WERI-Rb-1 (cell line): ENCODE results near the gene PCNX1.

Experiments
- DNase-seq: peaks from one replicate; pipeline ENCODE4 v3.0.0-alpha.2; 2020
- H3K27ac ChIP-seq: fragments of 250-450 bp; sonication (Bioruptor Pico); 2 replicates; pipeline ENCODE4 v1.5.1; 2020; ENCODE audit warnings: mild to moderate bottlenecking, moderate library complexity
- H3K27me3 ChIP-seq: fragments of 250-450 bp; sonication (Bioruptor Pico); 2 replicates; pipeline ENCODE4 v1.5.1; 2021; ENCODE audit warnings: mild to moderate bottlenecking, low read depth, moderate library complexity; ENCODE audit not compliant: insufficient read depth, severe bottlenecking
- H3K36me3 ChIP-seq: fragments of 250-450 bp; sonication (Bioruptor Pico); 2 replicates; pipeline ENCODE4 v1.5.1; 2020; ENCODE audit warnings: mild to moderate bottlenecking, moderate library complexity
- H3K4me3 ChIP-seq: 2 replicates; pipeline ENCODE4 v1.5.1; 2011; ENCODE audit warnings: low read depth, mild to moderate bottlenecking, control low read depth, low read length
- H3K9me3 ChIP-seq: fragments of 250-450 bp; sonication (Bioruptor Pico); 2 replicates; pipeline ENCODE4 v1.5.1; 2021; ENCODE audit warnings: mild to moderate bottlenecking, moderate library complexity; ENCODE audit not compliant: severe bottlenecking
- TF ChIP-seq, protein P1 (sequence below): IDR thresholded peaks from 2 replicates; pipeline ENCODE4 v1.5.1; 2011; ENCODE audit warnings: low read depth, mild to moderate bottlenecking, control low read depth, inconsistent platforms, low read length

Gene PCNX1

DNA sequence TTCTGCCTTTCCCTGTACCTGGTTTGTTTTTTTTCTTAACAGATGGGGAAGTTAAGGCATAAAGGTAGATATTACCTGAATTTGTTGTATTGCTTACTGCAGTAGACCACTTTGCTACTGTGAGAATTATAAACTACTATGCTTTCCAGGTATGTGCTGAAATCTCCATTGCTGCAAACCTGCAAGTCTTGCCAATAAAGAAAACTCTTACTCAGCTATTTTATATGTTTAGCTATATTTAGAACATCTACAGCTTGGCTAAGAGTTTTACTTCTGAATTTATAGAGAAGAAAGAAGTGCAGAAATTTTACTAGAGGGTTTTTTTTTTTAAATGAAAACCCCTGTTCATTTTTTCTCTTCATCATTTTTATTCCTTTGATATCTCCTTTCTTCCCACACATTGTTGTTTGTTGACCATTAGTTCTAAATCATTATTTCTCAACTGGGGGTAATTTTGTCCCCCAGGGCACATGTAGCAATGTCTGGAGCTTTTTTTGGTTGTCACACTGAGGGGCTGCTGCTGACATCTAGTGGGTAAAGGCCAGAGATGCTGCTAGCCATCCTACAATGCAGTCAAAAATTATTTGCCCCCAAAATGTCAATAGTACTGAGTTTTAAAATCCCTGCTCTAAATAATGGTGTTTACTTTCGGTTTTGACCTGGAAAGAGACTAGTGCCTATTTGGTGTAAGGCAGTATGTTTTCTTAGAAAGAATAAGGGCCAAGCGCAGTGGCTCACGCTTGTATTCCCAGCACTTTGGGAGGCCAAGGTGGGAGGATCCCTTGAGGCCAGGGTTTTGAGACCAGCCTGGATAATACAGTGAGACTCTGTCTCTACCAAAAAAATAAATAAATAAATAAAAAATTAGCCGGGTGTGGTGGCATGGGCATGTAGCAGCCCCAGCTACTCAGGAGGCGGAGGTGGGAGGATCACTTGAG lies 48.6 kb downstream of the PCNX1 start:
- H3K27me3 ChIP-seq = no peaks in the 10 kb centered on the region
- H3K27ac ChIP-seq = no peak overlapping the region
- peaks cover 5% of the 10 kb centered on the region for H3K36me3 ChIP-seq
- no peaks in the 10 kb centered on the region for H3K9me3 ChIP-seq
- TF ChIP-seq, protein P1, sequence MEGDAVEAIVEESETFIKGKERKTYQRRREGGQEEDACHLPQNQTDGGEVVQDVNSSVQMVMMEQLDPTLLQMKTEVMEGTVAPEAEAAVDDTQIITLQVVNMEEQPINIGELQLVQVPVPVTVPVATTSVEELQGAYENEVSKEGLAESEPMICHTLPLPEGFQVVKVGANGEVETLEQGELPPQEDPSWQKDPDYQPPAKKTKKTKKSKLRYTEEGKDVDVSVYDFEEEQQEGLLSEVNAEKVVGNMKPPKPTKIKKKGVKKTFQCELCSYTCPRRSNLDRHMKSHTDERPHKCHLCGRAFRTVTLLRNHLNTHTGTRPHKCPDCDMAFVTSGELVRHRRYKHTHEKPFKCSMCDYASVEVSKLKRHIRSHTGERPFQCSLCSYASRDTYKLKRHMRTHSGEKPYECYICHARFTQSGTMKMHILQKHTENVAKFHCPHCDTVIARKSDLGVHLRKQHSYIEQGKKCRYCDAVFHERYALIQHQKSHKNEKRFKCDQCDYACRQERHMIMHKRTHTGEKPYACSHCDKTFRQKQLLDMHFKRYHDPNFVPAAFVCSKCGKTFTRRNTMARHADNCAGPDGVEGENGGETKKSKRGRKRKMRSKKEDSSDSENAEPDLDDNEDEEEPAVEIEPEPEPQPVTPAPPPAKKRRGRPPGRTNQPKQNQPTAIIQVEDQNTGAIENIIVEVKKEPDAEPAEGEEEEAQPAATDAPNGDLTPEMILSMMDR = peak; percentile 66
- H3K4me3 ChIP-seq = no peak overlapping the region
- DNase-seq = peak; percentile 28

DNA sequence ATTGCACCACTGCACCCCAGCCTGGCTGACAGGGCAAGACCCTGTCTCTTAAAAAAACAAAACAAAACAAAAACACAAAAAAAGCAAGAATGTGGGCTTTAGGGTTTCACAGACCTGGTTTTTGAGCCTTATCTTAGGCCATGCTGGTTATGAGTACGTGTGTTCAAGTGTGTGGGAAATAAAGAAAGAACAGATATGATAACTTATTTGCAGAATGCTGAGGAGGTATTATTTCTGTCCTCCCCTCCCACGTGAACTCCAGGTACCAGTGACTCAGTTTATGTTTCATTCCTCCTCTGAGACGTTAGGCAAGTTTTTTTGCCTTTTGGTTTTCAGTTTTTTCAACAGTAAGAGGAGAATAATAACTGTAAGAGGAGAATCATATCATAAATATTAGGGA lies 49.3 kb downstream of the PCNX1 start:
- TF ChIP-seq, protein P1 = no peak

DNA sequence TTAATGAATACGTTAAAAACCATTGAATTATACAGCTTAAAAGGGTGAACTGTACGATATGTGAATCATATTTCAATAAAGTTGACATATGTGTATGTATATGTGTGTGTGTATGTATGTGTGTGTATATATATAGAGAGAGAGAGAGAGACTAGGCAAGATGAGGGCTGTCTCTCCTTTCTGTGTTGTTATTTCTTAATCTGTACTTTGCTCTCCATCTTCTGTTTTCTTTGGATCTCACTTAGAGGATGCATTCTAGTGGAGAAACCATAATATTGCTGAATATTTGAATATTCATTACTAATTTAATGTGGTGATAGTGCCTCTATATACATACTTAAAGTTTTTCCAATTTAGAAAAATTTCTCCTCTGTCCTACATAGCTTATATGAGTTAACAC lies 50.5 kb downstream of the PCNX1 start:
- Histone ChIP-seq H3K4me3 (no peak overlapping the region), H3K27me3 (no peaks in the 10 kb centered on the region), H3K36me3 (peaks cover 6% of the 10 kb centered on the region; the same call in 1 of the 2 replicates), H3K27ac (no peak overlapping the region), H3K9me3 (no peaks in the 10 kb centered on the region)
- TF ChIP-seq, protein P1 = no peak
- DNase-seq = no peak

More for the DNA sequence above, 49.3 kb downstream of the PCNX1 start:
- no peaks in the 10 kb centered on the region for H3K9me3 ChIP-seq
- DNase-seq = no peak
- H3K4me3 ChIP-seq = no peak overlapping the region
- H3K27me3 ChIP-seq = no peaks in the 10 kb centered on the region
- peaks cover 4% of the 10 kb centered on the region for H3K36me3 ChIP-seq
- H3K27ac ChIP-seq = no peak overlapping the region

DNA sequence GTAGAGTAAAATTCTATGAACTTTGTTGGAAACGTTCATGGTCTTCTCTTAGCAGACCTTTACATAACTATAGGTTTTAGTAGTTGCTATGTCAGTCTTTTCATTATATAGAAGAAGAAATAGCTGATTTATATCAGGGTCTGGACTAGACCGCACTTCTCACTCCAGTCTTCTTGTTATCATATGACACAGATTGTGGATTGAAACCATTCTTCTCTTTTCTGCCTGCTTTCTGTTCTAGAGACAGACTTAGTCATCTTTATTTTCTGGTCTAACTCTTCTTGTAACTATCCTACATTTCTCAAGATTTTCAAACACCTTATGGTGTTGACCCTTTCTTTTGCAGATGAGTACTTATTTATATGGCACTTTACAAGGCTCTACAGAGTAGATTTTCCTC lies 55.7 kb downstream of the PCNX1 start:
- Histone ChIP-seq H3K27me3 (no peaks in the 10 kb centered on the region), H3K9me3 (no peaks in the 10 kb centered on the region), H3K27ac (no peak overlapping the region), H3K4me3 (no peak overlapping the region), H3K36me3 (peaks cover 17% of the 10 kb centered on the region)
- DNase-seq = no peak
- TF ChIP-seq, protein P1 = no peak

DNA sequence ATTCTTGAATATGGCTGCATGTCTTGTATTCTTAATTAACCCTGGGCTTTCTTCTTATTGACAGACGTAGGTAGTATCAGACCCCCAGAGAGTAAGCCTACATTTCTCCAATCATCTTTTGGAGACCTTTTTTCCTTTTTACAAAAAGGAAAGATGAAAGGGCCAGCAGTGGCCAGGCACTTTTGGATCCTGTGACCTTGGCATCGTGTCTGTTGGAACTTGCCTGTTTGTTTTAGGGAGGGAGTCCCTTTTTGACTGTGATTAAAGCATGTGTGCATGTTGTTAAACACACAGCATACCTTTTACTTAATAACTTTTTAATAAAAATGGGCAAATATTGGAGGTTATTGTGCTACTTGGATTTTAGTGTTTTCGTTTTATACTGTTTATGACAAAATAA lies 57.2 kb downstream of the PCNX1 start:
- DNase-seq = no peak
- Histone ChIP-seq H3K36me3 (peaks cover 22% of the 10 kb centered on the region), H3K27ac (no peak overlapping the region), H3K4me3 (no peak overlapping the region), H3K9me3 (no peaks in the 10 kb centered on the region), H3K27me3 (no peaks in the 10 kb centered on the region)
- TF ChIP-seq, protein P1 = no peak
